Activated CD4-positive, alpha-beta T cell treated with anti-CD3 and anti-CD28 coated beads, Interleukin-2, amount 50 U/mL, for 24 hours (primary cell): Measurements from ENCODE around the gene SAMD9.
"Not testable (repeated sequence)": the region's sequence is repeated elsewhere in the genome, so short reads cannot be mapped to it uniquely, and the experiment has no call there.

Experiments
- DNase-seq, 2 donors: peaks; one replicate each; pipeline ENCODE4 v3.0.0-alpha.2; 2020; ENCODE audit warnings: low read depth in 1 of 2, low spot score in 1 of 2

Gene SAMD9

GRCh38 chr7:93120592-93121549 is 3.1 kb upstream of the SAMD9 start:
- DNase-seq: no peak

DNA sequence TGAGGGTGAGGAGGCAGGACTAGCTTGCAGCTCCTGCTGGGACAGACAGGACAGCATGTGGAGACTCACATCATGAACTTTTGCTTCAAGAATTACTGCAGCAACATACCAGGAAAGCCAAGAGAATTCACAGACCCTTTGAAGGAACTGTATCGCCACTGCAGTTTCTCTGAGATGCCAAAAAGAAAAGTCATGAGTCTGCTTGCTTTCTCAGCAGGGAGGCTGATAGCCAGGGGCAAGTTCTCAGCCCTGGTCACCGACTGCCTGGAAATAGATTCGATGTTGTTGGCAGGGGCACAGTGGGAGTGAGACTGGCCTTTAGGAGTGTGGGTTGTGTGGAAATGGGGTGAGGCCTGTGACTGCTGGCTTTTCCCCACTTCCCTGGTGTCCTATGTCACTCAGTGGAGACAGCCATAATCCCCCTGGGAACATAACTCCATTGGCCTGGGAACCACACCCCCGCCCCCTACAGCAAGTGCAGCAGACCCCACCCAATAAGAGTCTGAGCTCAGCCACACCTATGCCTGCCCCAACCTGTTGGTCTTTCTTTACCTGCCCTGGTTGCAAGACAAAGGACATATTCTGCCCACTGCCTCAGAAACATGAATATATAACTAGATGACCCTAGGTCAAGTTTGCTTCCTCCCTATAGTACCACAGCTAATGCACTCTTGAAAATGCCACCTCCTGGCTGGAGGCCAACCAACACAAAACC is 1.6 kb upstream of the SAMD9 start:
- DNase-seq: no peak

DNA sequence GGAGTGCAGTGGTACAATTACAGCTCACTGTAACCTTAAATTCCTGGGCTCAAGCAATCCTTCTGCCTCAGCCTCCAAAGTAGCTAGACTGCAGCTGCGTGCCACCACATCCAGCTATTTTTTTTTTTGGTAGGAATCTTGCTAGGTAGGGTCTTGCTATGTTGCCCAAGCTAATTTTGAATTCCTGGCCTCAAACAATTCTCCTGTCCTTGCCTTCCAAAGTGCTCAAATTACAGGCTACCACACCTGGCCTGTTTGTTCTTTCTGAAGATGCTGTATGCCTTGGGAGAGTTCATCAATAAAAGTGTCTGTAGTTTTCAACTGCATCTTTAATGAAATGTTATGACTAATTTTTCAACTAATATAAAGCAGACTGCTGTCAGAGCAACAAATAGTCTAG is 452 bp downstream of the SAMD9 start:
- DNase-seq: no peak

DNA sequence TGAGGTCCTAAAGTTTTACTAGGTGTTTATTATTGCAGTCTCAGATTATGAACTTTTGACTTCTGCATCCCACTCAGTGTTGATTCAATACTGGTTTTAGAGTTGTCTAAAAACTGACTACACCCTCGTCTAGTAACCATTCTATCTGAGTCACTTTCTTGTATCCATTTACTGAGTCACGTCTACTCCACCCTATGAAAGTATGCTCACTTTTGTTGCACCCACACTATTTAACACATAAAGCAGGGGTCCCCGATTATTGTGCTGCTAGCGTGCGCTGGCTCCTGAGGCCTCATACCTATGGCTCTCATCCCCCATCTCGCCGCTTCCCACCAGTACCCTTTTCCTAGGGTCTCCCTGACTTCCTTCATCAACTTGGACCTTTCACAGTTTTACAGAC is 2.0 kb downstream of the SAMD9 start:
- DNase-seq: peak; percentile 4 to 5

- DNase-seq: no peak
These were observed 9.8 kb downstream of the SAMD9 start for GRCh38 chr7:93108003-93108402.

- DNase-seq: no peak
These were observed 20.4 kb downstream of the SAMD9 start for GRCh38 chr7:93097388-93097787.

DNA sequence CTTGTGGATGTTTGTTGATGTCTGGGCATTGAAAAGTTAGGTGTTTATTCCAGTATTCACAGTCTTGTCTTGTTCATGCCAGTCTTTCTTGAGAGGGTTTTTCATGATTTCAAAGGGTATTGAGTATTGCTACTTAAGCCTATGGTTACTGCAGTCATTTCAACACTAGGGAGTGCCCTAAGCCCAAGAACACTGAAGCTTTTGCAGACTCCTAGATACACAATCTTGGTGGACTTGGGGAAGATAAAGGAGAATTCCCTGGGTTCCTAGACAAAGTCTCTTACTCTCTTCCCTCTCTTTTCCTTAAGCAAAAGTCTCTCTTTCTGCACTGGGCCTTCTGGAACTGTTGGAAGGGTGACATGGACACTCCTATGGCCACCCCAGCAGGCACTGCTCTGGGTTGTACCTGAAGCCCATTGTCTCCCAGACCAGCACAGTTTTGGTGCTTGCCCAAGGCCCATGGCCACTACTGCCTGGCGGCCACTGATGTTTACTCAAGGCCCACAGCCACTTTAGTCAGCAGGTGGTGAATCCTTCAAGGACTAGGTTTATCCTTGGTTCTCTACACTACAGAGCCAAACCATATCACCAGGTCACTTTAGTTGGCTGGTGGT is 24.9 kb downstream of the SAMD9 start:
- no peak for DNase-seq

DNA sequence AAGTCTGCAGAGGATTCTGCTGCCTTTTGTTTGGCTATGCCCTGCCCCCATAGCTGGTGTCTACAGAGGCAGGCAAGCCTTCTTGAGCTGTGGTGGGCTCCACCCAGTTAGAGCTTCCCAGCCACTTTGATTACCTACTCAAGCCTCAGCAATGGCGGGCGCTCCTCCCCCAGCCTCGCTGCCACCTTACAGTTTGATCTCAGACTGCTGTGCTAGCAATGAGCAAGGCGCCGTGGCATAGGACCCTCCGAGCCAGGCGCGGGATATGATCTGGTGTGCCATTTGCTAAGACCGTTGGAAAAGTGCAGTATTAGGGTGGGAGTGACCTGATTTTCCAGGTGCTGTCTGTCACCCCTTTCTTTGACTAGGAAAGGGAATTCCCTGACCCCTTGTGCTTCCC is 44.4 kb downstream of the SAMD9 start:
- DNase-seq: not testable (repeated sequence)

DNA sequence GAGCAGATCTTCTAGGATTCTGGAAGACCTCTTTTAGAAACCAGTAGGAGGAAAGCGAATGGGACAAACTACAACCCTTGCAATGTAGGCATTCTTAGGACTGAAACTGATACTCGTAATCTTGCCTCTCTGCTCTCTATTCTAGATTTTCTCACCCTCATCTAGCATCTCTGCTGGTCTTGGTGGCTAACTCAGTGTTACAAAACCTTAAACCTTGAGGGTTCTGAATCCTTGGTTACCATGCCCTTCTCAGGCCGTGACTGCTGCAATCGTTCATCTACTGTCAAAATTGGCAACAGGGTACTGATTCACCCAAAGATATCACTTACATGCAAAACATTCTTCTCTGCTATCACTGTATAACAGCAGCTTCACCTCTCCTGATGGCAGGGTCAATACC is 55.2 kb downstream of the SAMD9 start:
- DNase-seq: no peak

GRCh38 chr7:93060865-93061264 is 56.9 kb downstream of the SAMD9 start:
- no peak for DNase-seq

GRCh38 chr7:93060025-93060424 is 57.8 kb downstream of the SAMD9 start:
- DNase-seq: no peak

DNA sequence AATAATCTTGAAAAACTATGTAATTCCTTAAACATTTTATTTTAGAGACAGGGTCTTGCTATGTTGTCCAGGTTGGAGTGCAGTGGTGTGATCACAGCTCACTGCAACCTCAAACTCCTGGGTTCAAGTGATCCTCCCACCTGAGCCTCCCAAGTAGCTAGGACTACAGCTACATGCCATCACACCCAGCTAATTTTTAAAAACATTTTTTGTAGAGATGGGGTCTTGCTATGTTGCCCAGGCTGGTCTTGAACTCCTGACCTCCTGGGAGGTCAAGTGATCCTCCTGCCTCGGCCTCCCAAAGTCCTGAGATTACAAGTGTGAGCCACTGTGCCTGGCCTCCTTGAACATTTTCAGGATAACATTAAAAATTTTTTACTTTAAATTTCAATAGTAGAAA is 61.2 kb downstream of the SAMD9 start:
- DNase-seq: not testable (repeated sequence)

GRCh38 chr7:93055543-93056107 is 62.2 kb downstream of the SAMD9 start:
- DNase-seq: peak in 1 of 2 donors; percentile 11

DNA sequence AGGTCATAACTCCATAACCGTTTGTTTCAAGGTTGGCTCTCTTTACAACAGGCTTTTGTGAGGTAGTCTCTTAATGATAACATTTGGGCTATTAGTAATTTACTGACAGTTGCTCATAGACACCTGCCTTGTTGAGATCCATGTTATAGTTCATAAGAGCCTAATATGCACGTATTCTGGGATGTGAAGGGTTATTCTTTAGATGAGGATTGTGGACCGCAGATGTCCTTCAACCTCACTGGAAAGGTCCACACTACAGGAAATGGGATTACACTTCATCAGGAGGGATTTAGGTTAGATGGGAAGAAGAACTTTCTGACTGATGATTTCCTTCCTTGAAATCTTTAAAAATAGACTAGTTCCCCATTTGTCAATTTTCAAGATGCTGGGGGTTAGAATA is 62.8 kb downstream of the SAMD9 start:
- no peak for DNase-seq

DNA sequence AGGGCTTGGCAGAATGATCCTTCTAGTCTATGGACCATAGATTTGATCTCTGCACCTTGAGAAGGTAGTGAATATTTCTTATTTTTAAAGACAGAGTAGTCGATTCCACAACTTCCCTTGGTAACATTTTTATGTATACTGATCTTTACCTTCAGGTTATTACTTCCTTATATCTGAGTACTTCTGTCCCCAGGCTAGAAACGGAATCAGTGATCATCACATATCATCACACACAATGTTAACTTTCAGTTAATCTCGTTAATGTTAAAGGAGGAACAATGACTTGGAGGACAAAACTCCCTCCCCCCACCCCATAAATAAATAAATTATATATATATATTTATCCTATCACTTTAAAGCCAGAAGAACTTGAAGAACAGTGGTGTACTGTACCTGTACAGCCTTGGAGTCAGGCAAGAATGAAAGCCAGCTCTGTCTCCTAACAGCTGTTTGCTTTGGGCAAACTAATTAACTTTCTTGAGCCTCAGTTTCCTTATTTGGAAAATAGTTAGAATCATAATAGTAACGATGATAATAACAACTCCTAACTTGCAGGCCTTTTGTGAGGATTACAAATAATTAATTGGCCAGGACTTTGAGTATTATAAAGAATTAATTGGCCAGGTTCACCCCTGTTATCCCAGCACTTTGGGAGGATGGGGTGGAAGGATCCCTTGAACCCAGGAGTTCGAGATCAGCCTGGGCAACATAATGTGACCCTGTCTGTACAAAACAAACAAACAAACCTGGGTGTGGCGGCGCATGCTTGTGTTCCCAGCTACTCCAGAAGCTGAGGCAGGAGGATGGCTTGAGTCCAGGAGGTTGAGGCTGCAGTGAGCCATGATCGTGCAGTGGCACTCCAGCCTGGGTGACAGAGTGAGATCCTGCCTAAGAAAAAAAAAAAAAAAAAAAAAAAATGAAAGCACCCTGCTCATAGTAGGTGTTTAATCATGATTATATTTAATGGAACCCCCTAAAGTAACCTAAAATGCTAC is 63.5 kb downstream of the SAMD9 start:
- DNase-seq: no peak

- no peak for DNase-seq
These were observed 64.4 kb downstream of the SAMD9 start for GRCh38 chr7:93053209-93053948.

DNA sequence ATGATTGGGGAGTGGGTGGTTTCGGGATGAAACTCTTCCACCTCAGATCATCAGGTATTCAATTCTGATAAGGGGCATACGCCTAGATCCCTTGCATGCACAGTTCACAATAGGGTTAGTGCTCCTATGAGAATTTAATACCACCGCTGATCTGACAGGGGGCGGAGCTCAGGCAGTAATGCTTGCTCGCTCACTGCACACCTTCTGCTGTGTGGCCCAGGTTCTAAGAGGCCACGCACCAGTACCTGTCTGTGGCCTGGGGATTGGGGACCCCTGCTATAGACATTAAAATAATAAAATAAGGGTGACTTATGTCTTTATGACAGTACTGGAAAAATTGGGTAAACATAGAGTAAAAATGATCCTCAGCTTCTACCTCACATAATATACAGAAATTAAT is 66.1 kb downstream of the SAMD9 start:
- no peak for DNase-seq
